ENCODE data around the gene CCNK.

GRCh38 chr14:99441918-99442317 is 39.3 kb upstream of the CCNK start:
- TF ChIP-seq, protein P1, sequence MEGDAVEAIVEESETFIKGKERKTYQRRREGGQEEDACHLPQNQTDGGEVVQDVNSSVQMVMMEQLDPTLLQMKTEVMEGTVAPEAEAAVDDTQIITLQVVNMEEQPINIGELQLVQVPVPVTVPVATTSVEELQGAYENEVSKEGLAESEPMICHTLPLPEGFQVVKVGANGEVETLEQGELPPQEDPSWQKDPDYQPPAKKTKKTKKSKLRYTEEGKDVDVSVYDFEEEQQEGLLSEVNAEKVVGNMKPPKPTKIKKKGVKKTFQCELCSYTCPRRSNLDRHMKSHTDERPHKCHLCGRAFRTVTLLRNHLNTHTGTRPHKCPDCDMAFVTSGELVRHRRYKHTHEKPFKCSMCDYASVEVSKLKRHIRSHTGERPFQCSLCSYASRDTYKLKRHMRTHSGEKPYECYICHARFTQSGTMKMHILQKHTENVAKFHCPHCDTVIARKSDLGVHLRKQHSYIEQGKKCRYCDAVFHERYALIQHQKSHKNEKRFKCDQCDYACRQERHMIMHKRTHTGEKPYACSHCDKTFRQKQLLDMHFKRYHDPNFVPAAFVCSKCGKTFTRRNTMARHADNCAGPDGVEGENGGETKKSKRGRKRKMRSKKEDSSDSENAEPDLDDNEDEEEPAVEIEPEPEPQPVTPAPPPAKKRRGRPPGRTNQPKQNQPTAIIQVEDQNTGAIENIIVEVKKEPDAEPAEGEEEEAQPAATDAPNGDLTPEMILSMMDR (IDR thresholded peaks at IDR 0.05): no peak
- no peak for TF ChIP-seq POLR2AphosphoS5 (IDR thresholded peaks at IDR 0.05)
- TF ChIP-seq POLR2A (IDR thresholded peaks at IDR 0.05): no peak
